HEK293 (cell line): ENCODE results near the gene UGT1A6.

Experiments
- CTCF ChIA-PET: fragments of 350-600 bp; formaldehyde crosslinking; extraction: SDS; loops from one replicate; lab custom pipeline; 2021; ENCODE audit warnings: antibody characterized with exemption; lab: Yijun Ruan, JAX
- POLR2A ChIA-PET: fragments of 300-600 bp; formaldehyde crosslinking; extraction: SDS; loops from one replicate; lab custom pipeline; 2020; ENCODE audit warnings: antibody characterized with exemption, inconsistent platforms; lab: Yijun Ruan, JAX
- H3K27ac ChIP-seq: fragments of 200-500 bp; sonication (Bioruptor generic); 2 replicates; pipeline ENCODE4 v1.5.1; 2014; ENCODE audit warnings: low read depth, low read length, control low read depth, inconsistent platforms; ENCODE audit errors: extremely low read depth
- H3K36me3 ChIP-seq, 2 experiments: fragments of 200-500 bp in 1 of 2; sonication (Bioruptor generic) in 1 of 2; 1 replicate in 1 of 2; 2 replicates in 1 of 2; pipeline ENCODE4 v1.5.1; 2014 to 2017; ENCODE audit warnings: inconsistent platforms in 2 of 2, low read length in 2 of 2; ENCODE audit not compliant: control insufficient read depth in 2 of 2, insufficient read depth in 1 of 2
- H3K4me1 ChIP-seq: fragments of 200-500 bp; sonication (Bioruptor generic); 2 replicates; pipeline ENCODE4 v1.5.1; 2014; ENCODE audit warnings: mild to moderate bottlenecking, low read length, inconsistent platforms; ENCODE audit not compliant: control insufficient read depth, insufficient read depth
- H3K4me3 ChIP-seq: 2 replicates; pipeline ENCODE4 v1.5.1; 2011; ENCODE audit warnings: low read depth, mild to moderate bottlenecking, control low read depth, low read length, moderate library complexity
- H3K9me3 ChIP-seq: fragments of 200-500 bp; sonication (Bioruptor generic); 2 replicates; pipeline ENCODE4 v1.5.1; 2014; ENCODE audit warnings: low read depth, low read length, inconsistent platforms; ENCODE audit not compliant: control insufficient read depth, insufficient read depth
- GLI2 ChIP-seq: fragments of 450-650 bp; formaldehyde crosslinking; IDR thresholded peaks from 2 replicates; pipeline ENCODE4; 2017; ENCODE audit warnings: missing biosample characterization, missing genetic modification characterization, low read depth, borderline replicate concordance
- GLIS2 ChIP-seq: fragments of 450-650 bp; formaldehyde crosslinking; IDR thresholded peaks from 2 replicates; pipeline ENCODE4 v1.5.1; 2016; ENCODE audit warnings: missing biosample characterization, missing genetic modification characterization
- HOXC10 ChIP-seq: sonication (generic); formaldehyde crosslinking; IDR thresholded peaks from 2 replicates; pipeline ENCODE4 v1.8.1; 2023; ENCODE audit warnings: mild to moderate bottlenecking, missing genetic modification reagents
- RBAK ChIP-seq: fragments of 450-650 bp; formaldehyde crosslinking; IDR thresholded peaks from 2 replicates; pipeline ENCODE4 v1.5.1; 2016; ENCODE audit warnings: missing biosample characterization, missing genetic modification characterization
- SCRT2 ChIP-seq: fragments of 450-650 bp; formaldehyde crosslinking; IDR thresholded peaks from 2 replicates; pipeline ENCODE4 v1.5.1; 2016; ENCODE audit warnings: missing biosample characterization, missing genetic modification characterization
- TSHZ1 ChIP-seq: fragments of 450-650 bp; formaldehyde crosslinking; IDR thresholded peaks from 2 replicates; pipeline ENCODE4 v1.5.1; 2016; ENCODE audit warnings: missing biosample characterization, missing genetic modification characterization, borderline replicate concordance
- ZBTB6 ChIP-seq: fragments of 450-650 bp; formaldehyde crosslinking; IDR thresholded peaks from 2 replicates; pipeline ENCODE4 v1.5.1; 2017; ENCODE audit warnings: missing biosample characterization, missing genetic modification characterization
- ZNF211 ChIP-seq: fragments of 450-650 bp; formaldehyde crosslinking; IDR thresholded peaks from 2 replicates; pipeline ENCODE4 v1.5.1; 2016; ENCODE audit warnings: low read depth, missing biosample characterization, missing genetic modification characterization
- ZNF324 ChIP-seq: fragments of 450-650 bp; formaldehyde crosslinking; IDR thresholded peaks from 2 replicates; pipeline ENCODE4 v1.5.1; 2016; ENCODE audit warnings: missing biosample characterization, missing genetic modification characterization
- ZNF391 ChIP-seq: fragments of 450-650 bp; formaldehyde crosslinking; IDR thresholded peaks from 2 replicates; pipeline ENCODE4 v1.5.1; 2016; ENCODE audit warnings: low read depth, missing biosample characterization, missing genetic modification characterization, borderline replicate concordance
- ZNF416 ChIP-seq: fragments of 450-650 bp; formaldehyde crosslinking; IDR thresholded peaks from 2 replicates; pipeline ENCODE4 v1.5.1; 2016; ENCODE audit warnings: missing biosample characterization, missing genetic modification characterization
- ZNF473 ChIP-seq: fragments of 450-650 bp; formaldehyde crosslinking; IDR thresholded peaks from 2 replicates; pipeline ENCODE4 v1.5.1; 2017; ENCODE audit warnings: missing biosample characterization, missing genetic modification characterization
- ZNF548 ChIP-seq: fragments of 450-650 bp; formaldehyde crosslinking; IDR thresholded peaks from 2 replicates; pipeline ENCODE4 v1.5.1; 2016; ENCODE audit warnings: missing biosample characterization, missing genetic modification characterization
- ZNF561 ChIP-seq: fragments of 450-650 bp; IDR thresholded peaks from 2 replicates; pipeline ENCODE4 v1.5.1; 2018; ENCODE audit warnings: missing biosample characterization, missing genetic modification characterization, borderline replicate concordance
- ZNF677 ChIP-seq: fragments of 450-650 bp; IDR thresholded peaks from 2 replicates; pipeline ENCODE4 v1.5.0; 2018; ENCODE audit warnings: missing biosample characterization, mild to moderate bottlenecking, missing genetic modification characterization, moderate library complexity
- ZNF777 ChIP-seq: fragments of 450-650 bp; formaldehyde crosslinking; IDR thresholded peaks from 2 replicates; pipeline ENCODE4 v1.5.1; 2017; ENCODE audit warnings: missing biosample characterization, missing genetic modification characterization, borderline replicate concordance
- ZSCAN16 ChIP-seq: fragments of 450-650 bp; formaldehyde crosslinking; IDR thresholded peaks from 2 replicates; pipeline ENCODE4 v1.5.1; 2016; ENCODE audit warnings: missing biosample characterization, missing genetic modification characterization
- TF ChIP-seq, protein P1 (sequence below): fragments of 450-650 bp; IDR thresholded peaks from 2 replicates; pipeline ENCODE4 v1.5.1; 2018; ENCODE audit warnings: missing biosample characterization, mild to moderate bottlenecking, missing genetic modification characterization
- TF ChIP-seq, protein P2 (sequence below): fragments of 450-650 bp; formaldehyde crosslinking; IDR thresholded peaks from 2 replicates; pipeline ENCODE4 v1.5.1; 2017; ENCODE audit warnings: missing biosample characterization, missing genetic modification characterization

Gene UGT1A6

DNA sequence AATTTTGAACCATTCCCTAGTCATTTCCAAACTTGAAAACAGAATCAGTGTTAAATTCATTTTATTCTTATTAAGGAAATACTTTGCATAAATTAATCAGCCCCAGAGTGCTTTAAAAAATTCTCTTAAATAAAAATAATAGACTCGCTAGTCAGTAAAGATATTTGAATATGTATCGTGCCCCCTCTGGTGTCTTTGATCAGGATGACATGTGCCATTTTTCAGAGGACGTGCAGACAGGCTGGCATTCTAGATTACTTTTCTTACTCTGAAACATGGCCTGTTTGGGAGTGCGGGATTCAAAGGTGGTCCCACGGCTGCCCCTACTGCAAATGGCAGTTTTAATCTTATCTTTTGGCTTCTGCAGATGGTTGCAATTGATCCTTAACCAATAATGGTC is 79.9 kb downstream of the UGT1A6 start:
- H3K36me3 ChIP-seq, result no peaks in the 10 kb centered on the region
- no peaks in the 10 kb centered on the region for H3K4me1 ChIP-seq
- H3K9me3 ChIP-seq, result no peaks in the 10 kb centered on the region
- POLR2A ChIA-PET, result no interaction called here
- TF ChIP-seq ZNF548 (no peak), TSHZ1 (tag by site-specific recombination) (no peak), ZNF211 (tag by site-specific recombination) (no peak), HOXC10 (CRISPR knock-in tag) (no peak), GLI2 (tag by site-specific recombination) (no peak), ZNF324 (tag by site-specific recombination) (no peak), ZNF391 (tag by site-specific recombination) (no peak)
- TF ChIP-seq, all 188 proteins: peak for 0
- CTCF ChIA-PET, result no interaction called here
- Histone ChIP-seq H3K27ac (no peak overlapping the region), H3K4me3 (no peak overlapping the region)

GRCh38 chr2:233773854-233774253 is 81.2 kb downstream of the UGT1A6 start:
- POLR2A ChIA-PET, result no interaction called here
- H3K4me3 ChIP-seq, result no peak overlapping the region
- no peaks in the 10 kb centered on the region for H3K9me3 ChIP-seq
- CTCF ChIA-PET, result no interaction called here
- no peaks in the 10 kb centered on the region for H3K36me3 ChIP-seq
- H3K4me1 ChIP-seq, result no peaks in the 10 kb centered on the region
- H3K27ac ChIP-seq, result no peak overlapping the region
- TF ChIP-seq SCRT2 (no peak), ZNF473 (tag by site-specific recombination) (no peak), ZNF561 (tag by site-specific recombination) (no peak), ZNF211 (tag by site-specific recombination) (no peak), RBAK (tag by site-specific recombination) (no peak), GLIS2 (tag by site-specific recombination) (no peak), ZBTB6 (tag by site-specific recombination) (no peak), ZNF777 (tag by site-specific recombination) (no peak), ZSCAN16 (no peak), ZNF416 (tag by site-specific recombination) (no peak), ZNF677 (no peak)
- TF ChIP-seq, protein P1, sequence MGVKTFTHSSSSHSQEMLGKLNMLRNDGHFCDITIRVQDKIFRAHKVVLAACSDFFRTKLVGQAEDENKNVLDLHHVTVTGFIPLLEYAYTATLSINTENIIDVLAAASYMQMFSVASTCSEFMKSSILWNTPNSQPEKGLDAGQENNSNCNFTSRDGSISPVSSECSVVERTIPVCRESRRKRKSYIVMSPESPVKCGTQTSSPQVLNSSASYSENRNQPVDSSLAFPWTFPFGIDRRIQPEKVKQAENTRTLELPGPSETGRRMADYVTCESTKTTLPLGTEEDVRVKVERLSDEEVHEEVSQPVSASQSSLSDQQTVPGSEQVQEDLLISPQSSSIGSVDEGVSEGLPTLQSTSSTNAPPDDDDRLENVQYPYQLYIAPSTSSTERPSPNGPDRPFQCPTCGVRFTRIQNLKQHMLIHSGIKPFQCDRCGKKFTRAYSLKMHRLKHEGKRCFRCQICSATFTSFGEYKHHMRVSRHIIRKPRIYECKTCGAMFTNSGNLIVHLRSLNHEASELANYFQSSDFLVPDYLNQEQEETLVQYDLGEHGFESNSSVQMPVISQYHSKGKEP (tag by site-specific recombination), result no peak
- TF ChIP-seq, protein P2, sequence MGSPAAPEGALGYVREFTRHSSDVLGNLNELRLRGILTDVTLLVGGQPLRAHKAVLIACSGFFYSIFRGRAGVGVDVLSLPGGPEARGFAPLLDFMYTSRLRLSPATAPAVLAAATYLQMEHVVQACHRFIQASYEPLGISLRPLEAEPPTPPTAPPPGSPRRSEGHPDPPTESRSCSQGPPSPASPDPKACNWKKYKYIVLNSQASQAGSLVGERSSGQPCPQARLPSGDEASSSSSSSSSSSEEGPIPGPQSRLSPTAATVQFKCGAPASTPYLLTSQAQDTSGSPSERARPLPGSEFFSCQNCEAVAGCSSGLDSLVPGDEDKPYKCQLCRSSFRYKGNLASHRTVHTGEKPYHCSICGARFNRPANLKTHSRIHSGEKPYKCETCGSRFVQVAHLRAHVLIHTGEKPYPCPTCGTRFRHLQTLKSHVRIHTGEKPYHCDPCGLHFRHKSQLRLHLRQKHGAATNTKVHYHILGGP (tag by site-specific recombination), result no peak
- TF ChIP-seq, all 188 proteins: peak for 0
